HCT116 (cell line): ENCODE measurements around the gene GPC5.

Experiments used
- POLR2A ChIP-seq: IDR thresholded peaks from 2 replicates; pipeline ENCODE4 v1.7.0; 2011; ENCODE audit warnings: borderline replicate concordance; ENCODE audit not compliant: insufficient read depth, insufficient read length; ENCODE audit errors: extremely low read depth
- RAD21 ChIP-seq: IDR thresholded peaks from 2 replicates; pipeline ENCODE4 v1.6.1; 2012; ENCODE audit warnings: low read depth, mild to moderate bottlenecking
- TF ChIP-seq, protein P1 (sequence below), 3 experiments: fragments of 200-600 bp in 1 of 3; sonication (generic) in 1 of 3; IDR thresholded peaks in 2 of 3; conservative IDR thresholded peaks in 1 of 3; 2 replicates each; pipeline ENCODE4 v1.5.1; 2012 to 2017; ENCODE audit warnings: low read depth in 2 of 3, low read length in 2 of 3, antibody characterized with exemption in 1 of 3, borderline replicate concordance in 1 of 3, control low read depth in 1 of 3, mild to moderate bottlenecking in 1 of 3, mixed read lengths in 1 of 3, mixed run types in 1 of 3, moderate library complexity in 1 of 3; ENCODE audit not compliant: insufficient read depth in 1 of 3

DNA sequence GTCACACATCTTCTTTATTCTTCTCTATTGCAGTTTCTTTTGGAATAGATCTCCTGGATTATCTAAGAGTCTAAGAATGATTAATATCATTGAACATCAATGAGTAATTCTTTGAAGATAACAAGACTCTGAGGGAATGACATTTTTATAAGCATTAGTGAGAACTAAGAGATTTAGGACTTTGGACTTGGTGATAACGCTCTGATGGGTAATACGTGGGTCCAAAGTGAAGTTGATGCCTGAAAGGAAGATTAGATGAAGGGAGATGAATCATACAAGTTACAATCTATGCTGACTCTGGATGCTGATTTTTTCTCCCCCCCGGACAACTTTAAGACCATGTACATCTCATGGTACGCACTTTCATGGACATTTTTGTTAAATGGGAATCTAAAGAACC is 364.5 kb downstream of the GPC5 start:
- TF ChIP-seq, protein P1, sequence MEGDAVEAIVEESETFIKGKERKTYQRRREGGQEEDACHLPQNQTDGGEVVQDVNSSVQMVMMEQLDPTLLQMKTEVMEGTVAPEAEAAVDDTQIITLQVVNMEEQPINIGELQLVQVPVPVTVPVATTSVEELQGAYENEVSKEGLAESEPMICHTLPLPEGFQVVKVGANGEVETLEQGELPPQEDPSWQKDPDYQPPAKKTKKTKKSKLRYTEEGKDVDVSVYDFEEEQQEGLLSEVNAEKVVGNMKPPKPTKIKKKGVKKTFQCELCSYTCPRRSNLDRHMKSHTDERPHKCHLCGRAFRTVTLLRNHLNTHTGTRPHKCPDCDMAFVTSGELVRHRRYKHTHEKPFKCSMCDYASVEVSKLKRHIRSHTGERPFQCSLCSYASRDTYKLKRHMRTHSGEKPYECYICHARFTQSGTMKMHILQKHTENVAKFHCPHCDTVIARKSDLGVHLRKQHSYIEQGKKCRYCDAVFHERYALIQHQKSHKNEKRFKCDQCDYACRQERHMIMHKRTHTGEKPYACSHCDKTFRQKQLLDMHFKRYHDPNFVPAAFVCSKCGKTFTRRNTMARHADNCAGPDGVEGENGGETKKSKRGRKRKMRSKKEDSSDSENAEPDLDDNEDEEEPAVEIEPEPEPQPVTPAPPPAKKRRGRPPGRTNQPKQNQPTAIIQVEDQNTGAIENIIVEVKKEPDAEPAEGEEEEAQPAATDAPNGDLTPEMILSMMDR (IDR thresholded peaks at IDR 0.05 in 2 of 3, conservative IDR thresholded peaks at IDR 0.05 in 1 of 3; ENCODE audit: borderline replicate concordance in 1 of 3, insufficient read depth in 1 of 3, low read depth in 2 of 3, low read length in 2 of 3), result no peak
- TF ChIP-seq RAD21 (no peak), POLR2A (no peak)
